Keratinocyte (primary cell): Measurements from ENCODE around the gene MAP7.

Experiments used
- EZH2 ChIP-seq: IDR thresholded peaks from one replicate; pipeline ENCODE4 v1.6.1; 2012; ENCODE audit warnings: inconsistent platforms, mild to moderate bottlenecking, low read length, moderate library complexity
- TF ChIP-seq, protein P1 (sequence below), 3 experiments: IDR thresholded peaks in 1 of 3; conservative IDR thresholded peaks in 1 of 3; optimal IDR thresholded peaks in 1 of 3; 2 replicates in 2 of 3; 3 replicates in 1 of 3; pipeline versions ENCODE3 to v1.5.1; 2011; ENCODE audit warnings: low read length in 3 of 3, mild to moderate bottlenecking in 3 of 3, moderate library complexity in 2 of 3, control low read depth in 1 of 3, inconsistent platforms in 1 of 3; ENCODE audit not compliant: insufficient read depth in 2 of 3; ENCODE audit errors: extremely low read depth in 1 of 3

DNA sequence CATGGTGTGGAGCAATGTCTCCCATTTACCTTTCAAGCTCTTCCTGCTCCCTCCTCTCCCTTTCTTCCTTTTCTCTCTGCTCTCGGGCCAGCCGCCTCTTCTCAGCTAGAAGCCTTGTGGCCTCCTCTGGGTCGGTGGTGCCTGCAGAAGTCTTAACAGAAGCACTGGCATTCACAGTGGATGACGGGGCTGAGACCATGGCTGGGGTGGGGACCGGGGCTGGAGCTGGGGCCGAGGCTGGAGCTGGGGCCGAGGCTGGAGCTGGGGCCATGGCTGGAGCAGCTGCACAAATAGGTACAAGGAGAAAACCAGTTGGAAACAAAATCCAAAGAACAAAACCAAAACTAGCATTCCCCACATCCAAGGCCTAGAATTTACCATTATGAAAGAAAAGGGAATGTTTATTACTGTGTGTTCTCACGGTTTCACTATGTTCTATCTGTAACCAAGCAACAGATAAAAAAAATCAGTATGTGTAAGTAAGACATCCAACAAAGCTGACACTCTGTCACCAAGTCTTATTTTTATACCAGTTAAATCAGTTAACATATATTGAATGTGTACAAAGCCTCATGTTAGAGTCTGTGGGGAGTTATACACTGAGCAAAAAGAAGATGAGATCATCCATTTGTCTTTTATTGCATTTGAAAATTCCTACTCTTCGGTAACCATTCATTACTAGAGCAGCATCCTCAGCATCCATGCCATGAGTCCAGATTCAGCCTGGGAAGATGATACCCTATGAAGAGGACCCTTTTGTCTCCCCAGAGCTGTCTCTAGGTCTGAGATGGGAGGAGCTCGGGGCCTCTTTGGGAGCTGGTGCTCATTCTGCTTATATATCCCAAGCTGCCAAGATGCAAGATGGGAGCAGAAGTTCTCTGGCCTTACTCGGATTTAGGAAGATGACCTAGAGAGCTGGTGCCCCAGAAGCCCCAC lies 187.5 kb downstream of the MAP7 start:
- TF ChIP-seq, protein P1, sequence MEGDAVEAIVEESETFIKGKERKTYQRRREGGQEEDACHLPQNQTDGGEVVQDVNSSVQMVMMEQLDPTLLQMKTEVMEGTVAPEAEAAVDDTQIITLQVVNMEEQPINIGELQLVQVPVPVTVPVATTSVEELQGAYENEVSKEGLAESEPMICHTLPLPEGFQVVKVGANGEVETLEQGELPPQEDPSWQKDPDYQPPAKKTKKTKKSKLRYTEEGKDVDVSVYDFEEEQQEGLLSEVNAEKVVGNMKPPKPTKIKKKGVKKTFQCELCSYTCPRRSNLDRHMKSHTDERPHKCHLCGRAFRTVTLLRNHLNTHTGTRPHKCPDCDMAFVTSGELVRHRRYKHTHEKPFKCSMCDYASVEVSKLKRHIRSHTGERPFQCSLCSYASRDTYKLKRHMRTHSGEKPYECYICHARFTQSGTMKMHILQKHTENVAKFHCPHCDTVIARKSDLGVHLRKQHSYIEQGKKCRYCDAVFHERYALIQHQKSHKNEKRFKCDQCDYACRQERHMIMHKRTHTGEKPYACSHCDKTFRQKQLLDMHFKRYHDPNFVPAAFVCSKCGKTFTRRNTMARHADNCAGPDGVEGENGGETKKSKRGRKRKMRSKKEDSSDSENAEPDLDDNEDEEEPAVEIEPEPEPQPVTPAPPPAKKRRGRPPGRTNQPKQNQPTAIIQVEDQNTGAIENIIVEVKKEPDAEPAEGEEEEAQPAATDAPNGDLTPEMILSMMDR (optimal IDR thresholded peaks at IDR 0.05 in 1 of 3, IDR thresholded peaks at IDR 0.05 in 1 of 3, conservative IDR thresholded peaks at IDR 0.05 in 1 of 3; ENCODE audit: extremely low read depth in 1 of 3, insufficient read depth in 2 of 3, low read length in 3 of 3): no peak
- no peak for TF ChIP-seq EZH2
